ENCODE measurements around the gene SLC25A6. TPM values are rescaled to one million over a fixed set of nuclear protein-coding genes. Genes with fewer than 3 reads are reported as not detected.

The SLC25A6 gene
- total RNA-seq, 1 donor from 2014 or later, result 411 TPM

- TF ChIP-seq, protein P1, sequence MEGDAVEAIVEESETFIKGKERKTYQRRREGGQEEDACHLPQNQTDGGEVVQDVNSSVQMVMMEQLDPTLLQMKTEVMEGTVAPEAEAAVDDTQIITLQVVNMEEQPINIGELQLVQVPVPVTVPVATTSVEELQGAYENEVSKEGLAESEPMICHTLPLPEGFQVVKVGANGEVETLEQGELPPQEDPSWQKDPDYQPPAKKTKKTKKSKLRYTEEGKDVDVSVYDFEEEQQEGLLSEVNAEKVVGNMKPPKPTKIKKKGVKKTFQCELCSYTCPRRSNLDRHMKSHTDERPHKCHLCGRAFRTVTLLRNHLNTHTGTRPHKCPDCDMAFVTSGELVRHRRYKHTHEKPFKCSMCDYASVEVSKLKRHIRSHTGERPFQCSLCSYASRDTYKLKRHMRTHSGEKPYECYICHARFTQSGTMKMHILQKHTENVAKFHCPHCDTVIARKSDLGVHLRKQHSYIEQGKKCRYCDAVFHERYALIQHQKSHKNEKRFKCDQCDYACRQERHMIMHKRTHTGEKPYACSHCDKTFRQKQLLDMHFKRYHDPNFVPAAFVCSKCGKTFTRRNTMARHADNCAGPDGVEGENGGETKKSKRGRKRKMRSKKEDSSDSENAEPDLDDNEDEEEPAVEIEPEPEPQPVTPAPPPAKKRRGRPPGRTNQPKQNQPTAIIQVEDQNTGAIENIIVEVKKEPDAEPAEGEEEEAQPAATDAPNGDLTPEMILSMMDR (IDR thresholded peaks at IDR 0.05; ENCODE audit: partially characterized antibody, unreplicated experiment), result no peak
- Mint-ChIP-seq H3K27ac (ENCODE audit: unreplicated experiment) (no peak overlapping the region), H3K9me3 (ENCODE audit: unreplicated experiment) (peaks cover 7% of the 10 kb centered on the region), H3K4me3 (ENCODE audit: unreplicated experiment) (no peak overlapping the region), H3K36me3 (ENCODE audit: unreplicated experiment) (peaks cover 13% of the 10 kb centered on the region), H3K4me1 (ENCODE audit: low read depth, unreplicated experiment) (no peaks in the 10 kb centered on the region), H3K27me3 (ENCODE audit: unreplicated experiment) (peaks cover 11% of the 10 kb centered on the region)
- no peak for DNase-seq
These were observed 30.6 kb downstream of the SLC25A6 start for GRCh38 chrX:1361275-1361674.

GRCh38 chrX:1360171-1360570 is 31.7 kb downstream of the SLC25A6 start:
- Mint-ChIP-seq H3K27me3 (ENCODE audit: unreplicated experiment) (peaks cover 11% of the 10 kb centered on the region), H3K9me3 (ENCODE audit: unreplicated experiment) (peaks cover 7% of the 10 kb centered on the region), H3K36me3 (ENCODE audit: unreplicated experiment) (peaks cover 13% of the 10 kb centered on the region), H3K4me1 (ENCODE audit: low read depth, unreplicated experiment) (no peaks in the 10 kb centered on the region), H3K4me3 (ENCODE audit: unreplicated experiment) (no peak overlapping the region), H3K27ac (ENCODE audit: unreplicated experiment) (no peak overlapping the region)
- TF ChIP-seq, protein P1 (IDR thresholded peaks at IDR 0.05; ENCODE audit: partially characterized antibody, unreplicated experiment), result no peak
- no peak for DNase-seq

- DNase-seq, result no peak
- peaks cover 7% of the 10 kb centered on the region for H3K27me3 Mint-ChIP-seq (ENCODE audit: unreplicated experiment)
- TF ChIP-seq, protein P1 (IDR thresholded peaks at IDR 0.05; ENCODE audit: partially characterized antibody, unreplicated experiment), result no peak
- no peak overlapping the region for H3K4me3 Mint-ChIP-seq (ENCODE audit: unreplicated experiment)
- no peak overlapping the region for H3K27ac Mint-ChIP-seq (ENCODE audit: unreplicated experiment)
- peaks cover 13% of the 10 kb centered on the region for H3K36me3 Mint-ChIP-seq (ENCODE audit: unreplicated experiment)
- H3K4me1 Mint-ChIP-seq (ENCODE audit: low read depth, unreplicated experiment), result no peaks in the 10 kb centered on the region
- H3K9me3 Mint-ChIP-seq (ENCODE audit: unreplicated experiment), result peaks cover 7% of the 10 kb centered on the region
These were observed 32.4 kb downstream of the SLC25A6 start for GRCh38 chrX:1359477-1359873.

GRCh38 chrX:1358793-1359476 is 33.0 kb downstream of the SLC25A6 start:
- Mint-ChIP-seq H3K9me3 (ENCODE audit: unreplicated experiment) (peaks cover 7% of the 10 kb centered on the region), H3K36me3 (ENCODE audit: unreplicated experiment) (peaks cover 13% of the 10 kb centered on the region), H3K4me3 (ENCODE audit: unreplicated experiment) (no peak overlapping the region), H3K4me1 (ENCODE audit: low read depth, unreplicated experiment) (no peaks in the 10 kb centered on the region), H3K27ac (ENCODE audit: unreplicated experiment) (no peak overlapping the region), H3K27me3 (ENCODE audit: unreplicated experiment) (peaks cover 10% of the 10 kb centered on the region)
- peak; percentile 24 for DNase-seq
- TF ChIP-seq, protein P1 (IDR thresholded peaks at IDR 0.05; ENCODE audit: partially characterized antibody, unreplicated experiment), result no peak

- Mint-ChIP-seq H3K9me3 (ENCODE audit: unreplicated experiment) (peaks cover 7% of the 10 kb centered on the region), H3K27ac (ENCODE audit: unreplicated experiment) (no peak overlapping the region), H3K4me1 (ENCODE audit: low read depth, unreplicated experiment) (no peaks in the 10 kb centered on the region), H3K27me3 (ENCODE audit: unreplicated experiment) (peaks cover 10% of the 10 kb centered on the region), H3K36me3 (ENCODE audit: unreplicated experiment) (peaks cover 13% of the 10 kb centered on the region), H3K4me3 (ENCODE audit: unreplicated experiment) (no peak overlapping the region)
- no peak for DNase-seq
- TF ChIP-seq, protein P1 (IDR thresholded peaks at IDR 0.05; ENCODE audit: partially characterized antibody, unreplicated experiment), result no peak
These were observed 33.9 kb downstream of the SLC25A6 start for GRCh38 chrX:1357993-1358392.

Data from glutamatergic neuron (in vitro differentiated cells).